CD4-positive, alpha-beta T cell treated with Interleukin-15 for 4 hours (primary cell): ENCODE measurements around the gene ZDHHC7.
A peak's percentile ranks its signal among the peaks of the same experiment; 100 is the strongest.

ENCODE experiments used
- DNase-seq: peaks from one replicate; pipeline ENCODE4 v3.0.0-alpha.2; 2020; ENCODE audit warnings: low spot score

The ZDHHC7 gene

DNA sequence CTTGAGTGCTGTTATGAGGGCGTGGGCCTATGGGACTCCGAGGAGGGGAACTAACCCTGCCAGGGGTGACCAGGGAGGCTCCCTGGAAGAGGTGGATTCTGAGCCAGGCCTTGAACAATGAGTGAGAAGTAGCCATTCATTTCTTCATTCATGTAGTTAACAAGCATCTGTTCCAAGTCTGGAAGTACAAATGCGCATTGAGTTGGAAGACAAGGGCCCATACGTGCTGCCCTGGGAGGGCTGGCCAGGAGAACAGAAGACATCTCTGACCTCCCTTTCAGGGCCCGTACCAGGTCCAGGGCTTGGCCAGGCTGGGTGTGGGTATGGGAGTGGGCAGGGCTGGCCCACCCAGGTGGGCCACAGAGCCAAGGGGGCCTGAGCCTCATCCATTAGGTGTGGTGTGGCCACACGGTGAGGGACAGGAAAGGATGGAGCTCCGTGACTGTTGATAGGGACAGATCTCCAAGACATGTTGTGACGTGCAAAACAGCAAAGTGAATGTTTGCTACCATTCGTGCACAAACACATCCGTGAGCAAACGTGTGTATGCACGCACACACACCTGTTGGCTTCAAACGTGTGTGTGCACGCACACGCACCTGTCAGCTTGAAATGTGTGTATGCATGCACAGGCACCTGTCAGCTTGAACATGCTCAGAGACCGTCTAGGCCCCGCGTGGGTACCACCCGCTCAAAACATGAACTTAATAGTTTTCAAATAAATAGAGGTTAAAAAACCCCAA is 46.8 kb downstream of the ZDHHC7 start:
- no peak for DNase-seq

DNA sequence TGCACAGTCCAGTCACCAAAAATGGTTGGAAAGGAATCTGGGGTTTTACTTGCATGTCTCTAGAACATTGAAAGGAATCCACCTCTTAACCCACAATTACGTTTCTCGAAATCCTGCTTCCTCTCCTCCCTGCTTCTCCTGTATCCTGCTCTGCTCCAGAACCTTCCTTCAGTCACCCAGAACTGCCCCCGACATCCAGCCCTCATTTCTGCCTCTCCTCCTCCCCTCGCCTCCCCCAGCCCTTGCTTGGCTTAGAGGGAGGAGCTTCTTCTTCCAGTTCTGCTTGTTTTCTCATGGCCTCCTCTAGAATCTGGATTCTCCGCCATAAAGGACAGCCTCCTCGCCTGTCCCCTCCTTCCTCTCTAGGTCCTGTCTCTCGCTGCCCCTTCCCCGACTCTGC is 48.3 kb downstream of the ZDHHC7 start:
- no peak for DNase-seq

DNA sequence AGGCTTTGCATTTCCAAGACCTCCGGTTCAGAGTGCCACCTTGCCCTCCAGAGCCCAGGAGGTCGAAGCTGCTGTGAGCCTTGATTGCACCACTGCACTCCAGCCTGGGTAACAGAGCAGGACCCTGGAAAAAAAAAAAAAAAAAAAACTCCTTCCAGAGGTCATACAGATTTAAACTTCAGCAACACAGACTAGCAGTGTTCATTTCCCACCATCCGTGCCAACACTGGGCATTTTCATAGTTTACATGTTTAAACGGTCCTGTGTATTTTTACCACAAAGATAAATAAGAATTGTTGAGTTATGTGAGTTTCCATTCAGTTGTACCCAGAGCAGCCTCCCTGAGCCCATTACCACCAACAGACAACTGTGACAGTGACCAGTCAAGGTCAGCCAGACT is 50.4 kb downstream of the ZDHHC7 start:
- DNase-seq, result no peak

DNA sequence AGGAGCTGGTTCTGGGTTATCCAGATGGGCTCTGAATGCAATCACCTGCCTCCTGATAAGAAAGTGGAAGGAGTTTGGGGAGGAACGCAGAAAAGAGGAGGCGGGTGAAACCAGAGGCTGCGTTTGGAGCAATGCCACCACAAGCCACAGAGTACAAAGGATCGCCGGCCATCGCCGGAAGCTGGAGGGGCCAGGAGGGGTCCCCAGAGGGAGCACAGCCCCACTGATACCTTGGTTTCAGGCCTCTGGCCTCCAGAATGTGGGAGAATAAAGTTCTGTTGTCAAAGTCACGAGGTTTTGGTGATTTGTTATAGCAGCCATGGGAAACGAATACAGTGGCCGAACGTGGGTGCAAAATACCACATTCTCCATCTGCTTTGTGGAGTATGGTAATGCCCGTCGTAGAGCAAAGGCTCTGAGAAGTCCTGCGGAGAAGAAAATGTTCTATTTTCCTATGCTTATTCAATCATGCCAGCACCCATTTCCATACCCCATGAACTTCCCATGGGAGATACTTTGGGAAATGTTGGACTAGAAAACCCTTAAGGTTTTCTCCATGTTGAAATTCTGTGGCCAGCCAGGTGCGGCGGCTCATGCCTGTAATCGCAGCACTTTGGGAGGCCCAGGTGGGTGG is 51.4 kb downstream of the ZDHHC7 start:
- DNase-seq, result no peak

DNA sequence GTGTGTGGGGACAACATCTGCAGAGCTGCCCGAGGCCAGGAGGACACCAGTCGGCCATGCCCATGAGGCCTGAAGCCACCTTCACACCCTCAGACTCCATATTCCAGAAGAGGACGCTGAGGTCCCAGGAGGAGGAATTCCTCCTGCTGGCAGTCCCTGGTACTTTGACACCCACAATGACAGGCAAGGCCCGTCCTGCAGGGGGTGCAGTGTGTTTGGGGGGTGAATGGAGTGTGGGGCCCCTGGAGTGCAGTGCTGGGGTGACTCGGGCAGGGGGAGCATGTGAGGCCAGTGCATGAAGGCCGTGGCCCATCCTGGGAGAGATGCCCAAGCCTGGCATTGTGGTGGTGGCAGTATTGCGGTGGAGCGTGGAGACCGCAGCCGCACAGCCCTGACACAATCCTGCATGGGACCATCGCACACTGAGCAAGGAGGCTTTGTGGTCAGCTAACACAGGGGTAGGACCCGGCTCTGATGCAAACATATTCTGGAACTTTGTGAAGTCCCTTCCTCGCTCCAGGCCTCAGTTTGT is 52.2 kb downstream of the ZDHHC7 start:
- no peak for DNase-seq

DNA sequence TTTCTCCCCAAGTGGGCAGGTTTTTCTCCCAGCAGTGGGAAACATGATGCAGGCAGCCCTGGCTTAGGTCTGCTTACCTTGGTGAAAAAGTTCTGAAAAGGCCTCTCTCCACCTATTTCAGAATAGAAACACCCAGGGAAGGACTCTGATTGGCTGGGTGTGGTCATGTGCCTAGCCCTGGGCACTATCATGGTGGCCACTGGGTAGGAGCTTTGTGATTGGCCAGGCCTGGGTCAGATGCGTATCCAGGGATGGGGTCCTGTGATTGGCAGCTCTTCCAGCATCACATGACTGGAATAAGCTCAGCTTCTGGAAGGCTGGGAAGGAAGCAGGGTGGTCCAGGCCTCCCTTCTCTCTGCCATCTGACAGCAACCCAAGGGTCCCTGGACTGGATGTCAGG is 53.5 kb downstream of the ZDHHC7 start:
- no peak for DNase-seq

DNA sequence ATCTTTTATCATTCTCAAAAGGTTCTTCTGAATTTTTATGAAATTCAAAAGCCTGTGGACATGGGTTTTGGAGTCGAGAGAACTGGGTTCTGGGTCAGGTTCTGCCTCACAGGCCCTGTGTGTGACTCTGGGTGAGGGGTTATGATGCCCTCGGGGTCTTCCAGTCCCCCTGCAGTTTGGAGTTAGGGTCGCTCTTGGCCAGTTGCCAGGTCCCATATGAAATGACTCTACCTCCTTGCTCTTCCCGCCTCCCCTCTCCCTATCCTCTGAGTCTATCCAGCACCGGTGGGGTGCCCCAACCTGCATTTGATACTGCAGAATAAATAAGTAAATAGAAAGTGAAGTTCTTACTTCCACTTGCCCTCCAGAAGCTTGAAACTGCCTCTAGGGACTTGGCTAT is 54.1 kb downstream of the ZDHHC7 start:
- no peak for DNase-seq

DNA sequence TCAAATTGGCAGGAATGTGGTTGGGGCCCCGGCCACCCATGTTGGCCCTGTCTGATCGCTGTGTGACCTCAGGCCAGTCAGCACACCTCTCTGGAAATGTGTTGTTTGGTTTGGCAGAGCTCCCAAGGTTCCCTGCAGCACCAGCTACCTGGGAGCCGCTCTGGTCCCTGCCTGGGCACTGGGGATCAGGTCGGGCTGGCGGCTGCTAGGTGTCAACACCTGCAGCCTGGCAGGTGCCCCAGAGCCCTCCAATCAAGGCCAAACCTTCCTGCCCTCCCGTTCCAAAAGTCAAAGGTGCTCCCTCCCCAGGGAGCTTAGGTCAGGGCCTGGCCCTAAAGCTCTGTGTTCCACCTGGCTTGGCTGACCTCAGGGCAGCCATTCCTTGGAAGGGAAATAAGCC is 55.9 kb downstream of the ZDHHC7 start:
- no peak for DNase-seq

DNA sequence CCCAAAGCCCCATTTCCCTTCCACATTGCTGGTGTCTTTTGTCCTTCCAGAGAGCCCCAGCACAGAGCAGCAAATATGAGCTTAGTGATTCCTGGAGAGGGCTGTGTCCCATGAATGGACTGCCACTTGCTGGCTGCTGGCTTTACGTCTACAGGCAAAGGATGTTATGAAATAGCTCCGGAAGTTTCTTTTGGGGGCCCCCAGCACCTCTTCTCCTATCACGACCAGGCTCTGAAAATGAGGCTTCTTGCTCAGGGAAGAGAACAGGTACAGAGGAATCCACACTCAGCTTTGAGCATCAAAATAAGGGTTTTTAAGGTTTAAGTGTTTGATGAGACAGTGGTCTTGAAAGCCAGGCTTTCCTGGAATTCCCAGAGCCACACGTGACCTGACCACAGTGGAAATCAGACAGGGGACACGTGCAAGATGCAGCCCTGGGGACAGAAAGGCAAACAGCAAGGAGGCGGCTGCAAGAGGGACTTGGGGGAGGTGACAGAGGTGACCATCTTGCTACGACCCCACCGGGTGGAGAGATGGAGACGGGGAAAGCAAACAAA is 58.1 kb downstream of the ZDHHC7 start:
- no peak for DNase-seq

DNA sequence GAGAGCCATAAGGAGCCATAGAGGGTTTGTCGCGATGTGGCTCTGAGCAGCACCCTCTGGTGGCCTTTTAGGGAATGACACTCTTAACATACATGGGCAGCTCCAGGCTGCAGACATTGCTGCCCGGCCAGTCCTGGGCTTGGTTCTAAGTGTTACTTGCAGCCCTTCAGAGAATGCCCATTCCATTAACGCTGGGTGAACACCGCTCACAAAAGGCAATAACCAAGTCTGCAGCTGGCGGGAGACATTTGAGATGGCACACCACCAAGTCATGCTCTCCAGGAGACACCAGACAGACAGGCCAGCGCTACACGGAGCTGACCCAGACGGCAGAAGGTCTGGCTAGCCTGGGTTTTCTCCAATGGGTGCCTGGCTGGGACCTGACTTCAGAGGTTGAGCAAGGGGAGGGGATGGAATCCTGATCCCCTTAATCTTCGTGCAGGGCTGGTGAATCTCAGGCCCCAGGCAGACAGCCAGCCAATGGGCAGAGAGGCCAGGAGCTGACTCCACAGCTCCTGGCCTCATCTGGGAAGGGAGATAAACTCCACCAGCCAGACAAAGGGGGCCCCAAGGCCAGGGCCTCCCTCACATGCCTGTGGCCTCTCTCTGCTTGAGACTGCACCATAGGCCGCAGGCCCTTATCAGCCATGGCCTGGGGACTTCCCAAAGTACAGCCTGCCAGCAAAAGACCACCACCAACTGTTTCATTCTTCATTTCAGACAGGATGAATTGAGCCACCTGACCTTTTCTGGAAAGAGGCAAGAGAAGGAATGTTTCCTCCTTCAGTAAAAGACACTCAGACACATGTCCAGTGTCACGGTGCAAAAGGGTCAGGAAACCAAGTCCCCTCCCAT is 58.8 kb downstream of the ZDHHC7 start:
- DNase-seq, result peak; percentile 78

DNA sequence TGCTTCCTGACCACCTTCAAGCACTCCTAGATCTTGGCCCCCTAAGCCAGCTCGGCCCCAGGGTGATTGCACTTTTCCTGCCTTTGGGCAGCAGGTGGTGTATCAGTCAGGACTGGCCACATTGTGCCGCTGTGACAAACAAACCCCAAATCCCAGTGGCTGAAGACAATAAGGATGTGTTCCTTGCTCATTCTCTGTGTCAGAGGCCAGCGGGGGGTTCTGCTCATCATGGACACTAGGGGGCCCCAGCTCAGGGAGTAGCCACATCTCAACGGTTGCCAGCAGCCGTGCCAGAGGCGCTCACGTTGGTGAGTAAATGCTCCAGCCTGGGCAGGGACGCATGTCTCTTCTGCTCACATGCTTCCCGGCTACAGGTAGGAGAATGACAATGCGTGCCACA is 60.4 kb downstream of the ZDHHC7 start:
- peak; percentile 32 for DNase-seq

DNA sequence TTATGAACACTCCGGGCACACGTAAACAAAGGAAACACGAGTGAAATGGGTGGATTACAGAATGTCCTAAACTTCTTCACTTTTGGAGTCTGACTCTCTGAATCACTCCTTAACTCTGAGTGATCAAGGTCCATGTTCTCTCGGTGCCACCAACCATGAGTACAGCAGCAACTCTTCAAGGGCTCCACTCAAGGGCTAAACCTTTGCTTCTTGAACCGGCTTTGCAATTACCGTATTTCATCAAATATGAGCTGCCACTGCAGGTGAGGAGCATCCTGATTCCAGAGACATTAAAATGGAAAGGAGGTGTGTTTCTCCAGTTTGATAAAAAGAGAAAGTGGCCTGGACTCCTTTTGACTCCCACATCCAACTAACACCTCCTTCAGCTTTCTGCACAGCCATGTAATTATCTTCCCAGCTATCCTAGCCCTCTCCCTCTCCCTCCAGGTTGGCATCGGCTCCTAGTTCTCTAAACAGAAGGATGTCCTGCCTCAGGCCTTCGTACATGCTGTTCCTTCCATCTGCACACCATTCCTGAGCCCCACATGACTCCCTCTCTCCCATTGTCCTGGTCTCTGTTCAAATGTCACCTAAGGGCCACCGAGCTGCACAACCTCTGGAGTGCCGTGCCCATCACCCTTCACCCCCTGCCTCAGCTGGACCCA is 61.4 kb downstream of the ZDHHC7 start:
- DNase-seq, result no peak

DNA sequence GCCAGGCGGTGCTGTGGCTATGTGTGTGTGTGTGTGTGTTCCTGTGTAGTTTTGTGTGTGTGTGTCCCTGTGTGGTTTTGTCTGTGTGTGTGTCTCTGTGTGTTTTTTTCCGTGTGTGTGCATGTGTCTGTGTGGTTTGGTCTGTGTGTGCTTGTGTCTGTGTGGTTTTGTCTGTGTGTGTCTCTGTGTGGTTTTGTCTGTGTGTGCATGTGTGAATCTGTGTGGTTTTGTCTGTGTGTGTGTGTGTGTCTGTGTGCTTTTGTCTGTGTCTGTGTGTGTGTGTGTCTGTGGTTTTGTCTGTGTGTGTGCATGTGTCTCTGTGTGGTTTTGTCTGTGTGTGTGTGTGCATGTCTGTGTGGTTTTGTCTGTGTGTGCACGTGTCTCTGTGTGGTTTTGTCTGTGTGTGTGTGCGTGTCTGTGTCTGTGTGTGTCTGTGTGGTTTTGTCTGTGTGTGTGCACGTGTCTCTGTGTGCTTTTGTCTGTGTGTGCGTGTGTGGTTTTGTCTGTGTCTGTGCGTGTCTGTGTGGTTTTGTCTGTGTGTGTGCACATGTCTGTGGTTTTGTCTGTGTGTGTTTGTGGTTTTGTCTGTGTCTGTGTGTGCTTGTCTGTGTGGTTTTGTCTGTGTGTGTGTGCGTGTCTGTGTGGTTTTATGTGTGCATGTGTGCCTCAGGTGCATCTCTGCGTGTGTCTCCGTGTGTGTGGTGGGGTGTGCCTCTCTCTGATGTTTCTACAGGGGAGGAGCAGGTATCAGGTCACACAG is 62.3 kb downstream of the ZDHHC7 start:
- DNase-seq, result no peak

DNA sequence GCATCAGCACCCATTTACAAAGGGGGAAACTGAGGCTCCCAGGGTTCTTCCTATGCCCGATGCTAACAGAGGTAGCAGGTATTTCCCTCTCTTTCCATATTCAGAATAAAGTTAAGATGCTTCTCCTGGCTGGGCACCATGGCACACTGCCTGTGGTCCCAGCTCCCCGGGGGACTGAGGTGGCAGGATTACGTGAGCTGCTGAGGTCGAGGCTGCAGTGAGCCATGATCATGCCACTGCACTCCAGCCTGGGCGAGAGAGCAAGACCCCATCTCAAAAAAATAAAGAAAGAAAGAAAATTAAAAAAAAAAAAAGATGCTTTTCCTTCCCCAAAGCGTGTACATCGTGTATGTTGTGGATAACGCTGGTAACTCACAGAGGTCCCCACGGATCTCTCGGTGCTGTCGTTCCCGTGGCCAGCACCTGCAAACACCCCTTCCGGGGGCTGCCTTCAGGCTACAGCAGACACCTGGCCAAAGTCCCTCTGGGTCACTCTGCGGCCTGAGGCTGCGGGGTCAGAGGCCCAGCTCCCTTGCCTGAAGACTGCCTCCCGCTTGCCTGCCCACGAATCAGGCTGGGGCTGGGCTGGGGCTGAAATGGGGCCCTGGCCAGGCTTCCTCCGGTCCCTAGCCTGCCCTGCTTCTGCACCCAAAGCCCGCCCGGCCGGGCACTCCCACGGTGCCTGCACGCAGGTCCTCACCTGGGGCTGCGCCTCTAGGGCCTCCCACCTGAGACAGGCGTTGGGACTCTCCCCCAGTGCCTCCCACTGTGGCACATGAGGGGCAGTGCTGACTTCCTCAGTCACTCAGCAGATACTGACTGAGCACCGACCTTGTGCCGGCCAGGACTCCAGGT is 63.1 kb downstream of the ZDHHC7 start:
- DNase-seq, result no peak

DNA sequence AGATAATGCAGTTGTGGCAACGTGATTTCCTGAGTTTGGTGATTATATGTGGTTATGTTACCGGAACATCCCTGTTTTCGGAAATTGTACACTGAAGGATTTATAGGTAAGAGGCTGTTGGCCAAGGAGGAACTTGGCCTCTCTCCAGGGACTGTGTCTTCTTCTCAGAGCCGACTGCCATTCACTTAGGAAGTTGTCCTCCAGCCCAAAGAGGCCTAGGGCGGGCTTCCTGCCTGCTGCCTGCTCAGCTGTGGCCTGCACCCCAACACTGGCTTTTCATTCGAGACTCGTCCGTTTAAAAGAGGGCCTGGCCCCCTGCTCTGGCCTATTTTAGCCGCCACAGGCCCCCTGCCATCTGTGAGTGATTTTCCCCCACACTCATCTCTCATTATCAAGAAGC is 64.3 kb downstream of the ZDHHC7 start:
- DNase-seq, result no peak

DNA sequence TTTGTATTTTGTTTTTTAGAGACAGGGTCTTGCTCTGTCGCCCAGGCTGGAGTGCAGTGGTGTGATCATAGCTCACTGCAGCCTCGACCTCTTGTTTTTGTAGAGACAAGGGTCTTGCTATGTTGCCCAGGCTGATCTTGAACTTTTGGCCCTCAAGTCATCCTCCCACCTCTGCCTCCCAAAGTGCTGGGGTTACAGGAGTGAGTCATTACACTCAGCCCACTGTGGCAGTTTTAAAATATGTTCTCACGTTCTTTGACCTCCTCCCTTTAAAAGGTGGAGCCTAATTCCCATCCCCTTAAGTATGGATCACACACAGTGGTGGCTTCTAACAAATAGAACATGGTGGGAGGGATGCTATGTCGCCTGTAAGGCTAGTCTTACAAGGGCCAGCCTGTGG is 67.7 kb downstream of the ZDHHC7 start:
- DNase-seq, result no peak

DNA sequence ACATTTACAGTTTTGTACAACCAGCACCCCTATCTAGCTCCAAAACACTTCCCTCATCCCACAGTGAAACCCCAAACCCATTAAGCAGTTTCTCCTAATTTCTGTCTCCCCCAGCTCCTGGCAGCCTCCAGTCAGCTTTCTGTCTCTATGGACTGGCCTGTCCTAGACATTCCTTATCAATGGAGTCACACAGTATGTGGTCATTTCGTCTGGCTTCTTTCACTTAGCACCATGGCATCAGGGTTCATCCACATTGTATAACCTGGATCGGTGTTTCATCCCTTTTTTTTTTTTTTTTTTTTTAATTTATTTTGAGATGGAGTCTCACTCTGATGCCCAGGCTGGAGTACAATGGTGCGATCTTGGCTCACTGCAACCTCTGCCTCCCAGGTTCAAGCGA is 68.5 kb downstream of the ZDHHC7 start:
- DNase-seq, result no peak

DNA sequence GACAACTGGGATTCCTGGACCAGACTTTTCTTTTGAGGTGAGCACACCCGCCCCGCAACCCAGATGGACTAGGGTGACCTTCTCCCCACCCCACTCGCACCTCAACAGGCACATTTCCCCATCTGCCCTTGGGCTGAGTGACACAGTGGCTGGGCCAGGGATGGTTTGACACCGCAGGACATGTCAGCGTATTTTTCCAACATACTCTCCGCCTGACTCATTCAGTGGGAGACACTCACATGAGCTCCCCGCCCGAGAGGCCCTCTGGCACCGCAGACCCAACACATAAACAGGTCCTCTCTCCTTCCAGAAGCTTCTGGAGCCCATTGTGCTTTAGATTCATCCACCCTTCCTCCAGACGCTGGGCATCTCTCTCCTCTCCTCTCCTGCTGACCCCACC is 69.4 kb downstream of the ZDHHC7 start:
- no peak for DNase-seq

DNA sequence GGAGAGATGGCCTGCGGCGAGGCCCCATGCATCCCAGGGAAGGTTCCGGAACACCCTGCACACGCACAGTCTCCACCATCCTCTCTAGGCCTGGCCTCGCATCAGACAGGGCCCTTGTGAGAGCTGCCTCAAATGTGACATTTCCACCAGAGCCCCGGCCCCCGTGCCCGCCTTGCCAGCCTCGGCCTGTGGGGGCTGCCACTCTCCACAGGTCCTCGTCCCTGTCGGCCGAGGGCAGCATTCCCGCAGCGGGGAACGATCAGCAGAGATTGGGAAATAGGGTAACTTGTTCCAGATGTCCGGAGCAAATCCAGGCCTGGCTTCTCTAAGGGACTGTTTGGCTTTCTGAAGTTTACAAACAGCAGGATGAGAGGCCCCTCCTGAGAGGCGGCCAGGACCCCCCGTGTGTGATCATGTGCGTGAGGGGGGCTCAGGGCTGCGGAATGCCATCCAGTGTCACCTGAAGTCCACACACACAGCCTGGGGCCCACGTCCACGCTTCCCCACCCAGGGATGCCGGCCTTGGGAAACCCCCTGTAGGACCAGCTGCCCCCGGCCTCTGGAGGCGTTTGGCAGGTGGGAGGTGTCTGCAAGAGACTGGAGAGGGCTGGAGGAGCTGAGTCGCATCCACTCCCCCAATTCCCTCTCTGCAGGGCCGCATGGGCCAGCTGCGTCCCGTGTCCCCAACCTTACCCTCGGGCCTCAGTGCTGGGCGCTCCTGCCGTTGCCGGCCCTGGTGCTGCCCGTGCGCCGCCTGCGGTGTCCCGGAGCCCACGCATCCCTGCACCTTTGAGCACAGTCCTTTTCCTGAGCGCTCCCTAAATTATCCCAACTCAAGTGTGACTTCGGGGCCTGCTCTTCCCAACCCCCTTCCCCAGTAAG is 70.4 kb downstream of the ZDHHC7 start:
- DNase-seq, result no peak
